B cell (primary cell): ENCODE results near the gene CCDC54. TPM values are rescaled to one million over a fixed set of nuclear protein-coding genes. Genes with fewer than 3 reads are reported as not detected.

ENCODE experiments used
- ATAC-seq: fragments of 200-7000 bp; cut with Tn5 transposase; one replicate; pipeline ENCODE4 v1.10.0; 2021; ENCODE audit warnings: low read depth, mild to moderate bottlenecking, moderate number of reproducible peaks, moderate library complexity
- CTCF ChIA-PET: fragments of 350-600 bp; sonication (Branson Sonifier 250); formaldehyde crosslinking; loops from one replicate; lab custom pipeline; 2021; ENCODE audit warnings: antibody characterized with exemption, inconsistent platforms; lab: Charles Lee
- POLR2A ChIA-PET: fragments of 350-600 bp; sonication (Branson Sonifier 250); formaldehyde crosslinking; loops from one replicate; lab custom pipeline; 2021; ENCODE audit warnings: antibody characterized with exemption; lab: Charles Lee
- DNase-seq: peaks from one replicate; pipeline ENCODE4 v3.0.0; 2013
- H2AFZ ChIP-seq: 2 replicates; pipeline ENCODE4 v1.6.1; 2012; ENCODE audit warnings: mild to moderate bottlenecking, low read depth, low read length; ENCODE audit not compliant: insufficient read depth, poor library complexity, severe bottlenecking
- H3K27ac ChIP-seq, 2 donors: 1 replicate in 1 of 2; 2 replicates in 1 of 2; pipeline ENCODE4 v1.5.1; 2012 to 2013; ENCODE audit warnings: low read length in 2 of 2, mild to moderate bottlenecking in 2 of 2, moderate library complexity in 1 of 2
- H3K27me3 ChIP-seq, 4 experiments: fragments of 200-600 bp in 1 of 4; sonication (generic) in 1 of 4; replicated peaks in 1 of 4; 1 replicate in 2 of 4; 2 replicates in 2 of 4; pipeline versions ENCODE4 v1.6.1 to v1.7.0; 2013 to 2016; ENCODE audit warnings: low read length in 3 of 4, mild to moderate bottlenecking in 2 of 4, mixed read lengths in 1 of 4, moderate library complexity in 1 of 4; ENCODE audit not compliant: insufficient read depth in 4 of 4, control insufficient read depth in 3 of 4; ENCODE audit errors: control extremely low read depth in 1 of 4
- H3K36me3 ChIP-seq, 2 experiments: replicated peaks in 1 of 2; 1 replicate in 1 of 2; 2 replicates in 1 of 2; pipeline versions ENCODE4 v1.6.1 to v1.7.1; 2013; ENCODE audit warnings: low read length in 1 of 2; ENCODE audit not compliant: insufficient read depth in 2 of 2, control insufficient read depth in 1 of 2; ENCODE audit errors: control extremely low read depth in 1 of 2, extremely low read depth in 1 of 2
- H3K4me1 ChIP-seq, 2 donors: fragments of 200-600 bp in 1 of 2; sonication (generic) in 1 of 2; 1 replicate in 1 of 2; 2 replicates in 1 of 2; pipeline versions ENCODE4 v1.5.1 to v1.6.1; 2013 to 2017; ENCODE audit warnings: low read length in 2 of 2; ENCODE audit not compliant: control insufficient read depth in 2 of 2, insufficient read depth in 2 of 2
- H3K4me2 ChIP-seq: replicated peaks from 2 replicates; pipeline ENCODE3; 2012; ENCODE audit warnings: mild to moderate bottlenecking, low read depth, low read length; ENCODE audit not compliant: poor library complexity, severe bottlenecking
- H3K4me3 ChIP-seq, 5 experiments: fragments of 200-600 bp in 1 of 5; sonication (generic) in 1 of 5; 1 replicate in 3 of 5; 2 replicates in 2 of 5; pipeline versions ENCODE4 v1.5.1 to v1.7.0; 2011 to 2016; ENCODE audit warnings: low read length in 4 of 5, mild to moderate bottlenecking in 4 of 5, low read depth in 2 of 5, control low read depth in 1 of 5, moderate library complexity in 1 of 5; ENCODE audit not compliant: insufficient read depth in 1 of 5; ENCODE audit errors: control extremely low read depth in 1 of 5, extremely low read depth in 1 of 5
- H3K79me2 ChIP-seq: fragments of 200-600 bp; sonication (generic); one replicate; pipeline ENCODE4 v1.6.0; 2016; ENCODE audit warnings: low read length; ENCODE audit not compliant: control insufficient read depth, insufficient read depth
- H3K9ac ChIP-seq: fragments of 200-600 bp; sonication (generic); 2 replicates; pipeline ENCODE4 v1.6.1; 2017; ENCODE audit warnings: mild to moderate bottlenecking, low read length, moderate library complexity
- H3K9me3 ChIP-seq, 3 donors: one replicate each; pipeline versions ENCODE4 v1.6.1 to v1.7.1; 2013; ENCODE audit warnings: low read length in 2 of 3; ENCODE audit not compliant: control insufficient read depth in 2 of 3, insufficient read depth in 1 of 3; ENCODE audit errors: control extremely low read depth in 1 of 3
- H4K20me1 ChIP-seq: 2 replicates; pipeline ENCODE4 v1.6.0; 2012; ENCODE audit warnings: mild to moderate bottlenecking, low read length; ENCODE audit not compliant: insufficient read depth, control insufficient read depth, poor library complexity, severe bottlenecking
- H3K27ac Mint-ChIP-seq: one replicate; pipeline ENCODE4 v1.8.0; 2021; ENCODE audit warnings: mixed read lengths
- H3K27me3 Mint-ChIP-seq: one replicate; pipeline ENCODE4 v1.8.0; 2021; ENCODE audit warnings: mixed read lengths
- H3K4me1 Mint-ChIP-seq: one replicate; pipeline ENCODE4 v1.8.0; 2021; ENCODE audit warnings: mixed read lengths
- H3K4me3 Mint-ChIP-seq: one replicate; pipeline ENCODE4 v1.8.0; 2021; ENCODE audit warnings: mixed read lengths
- H3K9me3 Mint-ChIP-seq: one replicate; pipeline ENCODE4 v1.8.0; 2022; ENCODE audit warnings: mixed read lengths; ENCODE audit not compliant: insufficient read depth
- CTCF ChIP-seq: fragments of 200-600 bp; IDR thresholded peaks from one replicate; pipeline ENCODE4 v1.8.0; 2022; ENCODE audit warnings: antibody characterized with exemption, mild to moderate bottlenecking
- EZH2 ChIP-seq: IDR thresholded peaks from 2 replicates; pipeline ENCODE4 v1.6.1; 2012; ENCODE audit warnings: borderline replicate concordance, low read depth, mild to moderate bottlenecking, moderate library complexity, low read length; ENCODE audit not compliant: insufficient read depth, poor library complexity, severe bottlenecking
- WGBS: methylation state at CpG from one replicate; pipeline ENCODE4 v1.1.5; 2013; ENCODE audit warnings: missing lambda C conversion rate; ENCODE audit not compliant: insufficient coverage; 5-methylcytosine and 5-hydroxymethylcytosine counted together
- intact Hi-C: fragments of 100-400 bp; cut with micrococcal nuclease; formaldehyde crosslinking; loops from one replicate; pipeline ENCODE4 v1.10.0; 2022
- polyA plus RNA-seq: library from polyadenylated mRNA; depleted of rRNA; stranded (reverse); fragments of >200 nt; gene quantifications from 2 replicates; pipeline ENCODE4 v1.2.3, GENCODE V29; 2012
- total RNA-seq, 2 donors: library from RNA; stranded (reverse); fragments of 120-200 nt in 1 of 2; gene quantifications; 1 replicate in 1 of 2; 2 replicates in 1 of 2; pipeline versions ENCODE4 v1.2.3 to v1.2.4, GENCODE V29; 2013 to 2022

CCDC54 gene
- total and polyA plus RNA-seq, 2 donors (not counting 1 experiment from before 2014, with no cell fraction given), result not detected

GRCh38 chr3:107401301-107401700 is 24.1 kb downstream of the CCDC54 start:
- no peak overlapping the region for H3K4me2 ChIP-seq
- WGBS, result no CpG with 5 or more reads among the region's 1 CpG
- H4K20me1 ChIP-seq, result no peaks in the 10 kb centered on the region
- H3K4me3 Mint-ChIP-seq, result no peak overlapping the region
- no peak for DNase-seq
- H3K9me3 ChIP-seq, result no peaks in the 10 kb centered on the region
- H3K36me3 ChIP-seq, result no peaks in the 10 kb centered on the region
- H3K4me3 ChIP-seq, result no peak overlapping the region
- H3K9ac ChIP-seq, result no peak overlapping the region
- no peaks in the 10 kb centered on the region for H3K27me3 Mint-ChIP-seq
- CTCF ChIA-PET, result interaction anchor here (1.1 kb wide), 1 partner anchor 11 kb away, joined by 3 read pairs; no protein-coding TSS in a partner anchor
- no peaks in the 10 kb centered on the region for H3K27me3 ChIP-seq
- H2AFZ ChIP-seq, result no peak overlapping the region
- intact Hi-C loops, result no loop called here
- H3K27ac Mint-ChIP-seq, result no peak overlapping the region
- H3K27ac ChIP-seq, result no peak overlapping the region
- TF ChIP-seq CTCF, result no peak
- no peak for TF ChIP-seq EZH2
- H3K79me2 ChIP-seq, result no peaks in the 10 kb centered on the region
- POLR2A ChIA-PET, result no interaction called here
- no peaks in the 10 kb centered on the region for H3K9me3 Mint-ChIP-seq
- ATAC-seq, result no peak
- H3K4me1 ChIP-seq, result peaks cover 0 to 4% of the 10 kb centered on the region in 2 donors
- peaks cover 5% of the 10 kb centered on the region for H3K4me1 Mint-ChIP-seq

- Histone ChIP-seq H3K36me3 (no peaks in the 10 kb centered on the region), H3K9ac (no peak overlapping the region), H3K4me3 (no peak overlapping the region), H3K79me2 (no peaks in the 10 kb centered on the region), H2AFZ (no peak overlapping the region), H3K27ac (no peak overlapping the region), H3K27me3 (no peaks in the 10 kb centered on the region), H3K9me3 (no peaks in the 10 kb centered on the region), H3K4me1 (no peaks in the 10 kb centered on the region), H3K4me2 (no peak overlapping the region), H4K20me1 (no peaks in the 10 kb centered on the region)
- Mint-ChIP-seq H3K27me3 (no peaks in the 10 kb centered on the region), H3K27ac (no peak overlapping the region), H3K9me3 (no peaks in the 10 kb centered on the region), H3K4me1 (peaks cover under 1% of the 10 kb centered on the region), H3K4me3 (no peak overlapping the region)
- POLR2A ChIA-PET, result no interaction called here
- ATAC-seq (no peak), DNase-seq (no peak)
- 100% methylated on average over 2 of the region's 3 CpGs for WGBS
- TF ChIP-seq CTCF (no peak), EZH2 (no peak)
- CTCF ChIA-PET, result no interaction called here
- intact Hi-C loops, result no loop called here
Measured at GRCh38 chr3:107402214-107402613, 25.0 kb downstream of the CCDC54 start.
